ENCODE results near the gene ALKBH4. TPM values are rescaled to one million over a fixed set of nuclear protein-coding genes. Genes with fewer than 3 reads are reported as not detected.
"Not testable (repeated sequence)": the region's sequence is repeated elsewhere in the genome, so short reads cannot be mapped to it uniquely, and the experiment has no call there.

Gene ALKBH4
- polyA plus RNA-seq, 1 donor (not counting 4 experiments of a cell fraction or from before 2014, with no cell fraction given): 3.1 TPM

GRCh38 chr7:102497308-102497707, 32.6 kb upstream of the ALKBH4 start:
- H3K9me1 ChIP-seq (ENCODE audit: control insufficient read depth, extremely low read depth, insufficient read depth, low read length); H3K36me3 ChIP-seq (ENCODE audit: control insufficient read depth in 2 of 2, extremely low read depth in 1 of 2, insufficient read depth in 2 of 2, low read length in 2 of 2); H3K4me3 ChIP-seq (ENCODE audit: control insufficient read depth in 2 of 3, extremely low read depth in 1 of 3, insufficient read depth in 2 of 3, low read depth in 1 of 3, low read length in 3 of 3); H3K9ac ChIP-seq (ENCODE audit: control insufficient read depth, extremely low read depth, insufficient read depth, low read length); dilution Hi-C loops (cut with MboI; ENCODE audit: extremely low pct_ligation_motif_present, low sequenced_read_pairs); H3K27ac ChIP-seq (ENCODE audit: control insufficient read depth, insufficient read depth, low read length); H3K4me2 ChIP-seq (ENCODE audit: control insufficient read depth, extremely low read depth, insufficient read depth, low read depth, low read length); H2AFZ ChIP-seq (ENCODE audit: control insufficient read depth, low read length); H3K27me3 ChIP-seq (ENCODE audit: control insufficient read depth, extremely low read depth, insufficient read depth, low read length); DNase-seq (ENCODE audit: low read depth, low spot score); H3K4me1 ChIP-seq (ENCODE audit: control insufficient read depth, extremely low read depth, insufficient read depth, low read length); H4K20me1 ChIP-seq (ENCODE audit: control insufficient read depth, extremely low read depth, insufficient read depth, low read length); FAIRE-seq; H3K79me2 ChIP-seq (ENCODE audit: control insufficient read depth, insufficient read depth, low read length); H3K9me3 ChIP-seq (ENCODE audit: control insufficient read depth, low read depth, low read length): not testable (repeated sequence)

GRCh38 chr7:102496861-102497260, 32.2 kb upstream of the ALKBH4 start:
- H3K79me2 ChIP-seq (ENCODE audit: control insufficient read depth, insufficient read depth, low read length); H2AFZ ChIP-seq (ENCODE audit: control insufficient read depth, low read length); H3K9ac ChIP-seq (ENCODE audit: control insufficient read depth, extremely low read depth, insufficient read depth, low read length); H3K4me1 ChIP-seq (ENCODE audit: control insufficient read depth, extremely low read depth, insufficient read depth, low read length); H3K4me3 ChIP-seq (ENCODE audit: control insufficient read depth in 2 of 3, extremely low read depth in 1 of 3, insufficient read depth in 2 of 3, low read depth in 1 of 3, low read length in 3 of 3); dilution Hi-C loops (cut with MboI; ENCODE audit: extremely low pct_ligation_motif_present, low sequenced_read_pairs); H3K9me1 ChIP-seq (ENCODE audit: control insufficient read depth, extremely low read depth, insufficient read depth, low read length); H3K36me3 ChIP-seq (ENCODE audit: control insufficient read depth in 2 of 2, extremely low read depth in 1 of 2, insufficient read depth in 2 of 2, low read length in 2 of 2); FAIRE-seq; H3K4me2 ChIP-seq (ENCODE audit: control insufficient read depth, extremely low read depth, insufficient read depth, low read depth, low read length); H4K20me1 ChIP-seq (ENCODE audit: control insufficient read depth, extremely low read depth, insufficient read depth, low read length); H3K9me3 ChIP-seq (ENCODE audit: control insufficient read depth, low read depth, low read length); H3K27ac ChIP-seq (ENCODE audit: control insufficient read depth, insufficient read depth, low read length); DNase-seq (ENCODE audit: low read depth, low spot score); H3K27me3 ChIP-seq (ENCODE audit: control insufficient read depth, extremely low read depth, insufficient read depth, low read length): not testable (repeated sequence)

DNA sequence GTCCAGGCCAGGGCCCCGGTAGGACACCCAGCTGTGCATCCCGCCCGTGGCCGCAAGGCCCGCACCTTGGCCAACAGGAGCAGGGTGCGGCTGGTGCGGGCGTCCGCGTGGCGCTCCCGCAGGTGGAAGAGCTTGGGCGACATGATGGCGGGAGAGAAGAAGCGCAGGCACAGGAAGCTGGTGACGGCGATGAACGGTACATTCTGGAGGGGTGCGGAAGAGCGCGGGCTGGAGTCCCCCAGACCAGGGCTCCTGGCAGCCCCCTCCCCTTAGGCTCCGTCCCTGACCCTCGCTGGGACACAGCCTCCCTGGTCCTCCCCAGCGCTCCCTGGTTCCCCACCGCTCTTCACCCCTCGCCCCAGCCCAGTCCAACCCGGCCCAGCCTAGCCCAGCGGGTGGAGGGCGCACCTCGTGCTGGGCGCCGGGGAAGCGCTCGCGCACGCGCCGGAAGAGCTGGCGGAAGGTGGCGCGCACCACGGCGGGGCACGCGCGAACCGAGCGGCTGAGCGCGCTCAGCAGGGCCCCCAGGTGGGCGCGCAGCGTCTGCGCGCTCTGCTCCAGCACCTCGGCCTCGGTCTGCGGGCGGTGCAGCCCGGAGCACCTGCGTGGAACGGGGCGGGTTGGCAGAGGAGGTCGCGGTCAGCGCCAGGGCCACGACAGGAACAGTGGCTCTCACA, 29.9 kb upstream of the ALKBH4 start:
- H3K4me1 ChIP-seq (ENCODE audit: control insufficient read depth, extremely low read depth, insufficient read depth, low read length); H3K4me2 ChIP-seq (ENCODE audit: control insufficient read depth, extremely low read depth, insufficient read depth, low read depth, low read length); H3K36me3 ChIP-seq (ENCODE audit: control insufficient read depth in 2 of 2, extremely low read depth in 1 of 2, insufficient read depth in 2 of 2, low read length in 2 of 2); H3K79me2 ChIP-seq (ENCODE audit: control insufficient read depth, insufficient read depth, low read length); FAIRE-seq; H3K9ac ChIP-seq (ENCODE audit: control insufficient read depth, extremely low read depth, insufficient read depth, low read length); H3K9me1 ChIP-seq (ENCODE audit: control insufficient read depth, extremely low read depth, insufficient read depth, low read length); DNase-seq (ENCODE audit: low read depth, low spot score); dilution Hi-C loops (cut with MboI; ENCODE audit: extremely low pct_ligation_motif_present, low sequenced_read_pairs); H3K27me3 ChIP-seq (ENCODE audit: control insufficient read depth, extremely low read depth, insufficient read depth, low read length); H3K9me3 ChIP-seq (ENCODE audit: control insufficient read depth, low read depth, low read length); H2AFZ ChIP-seq (ENCODE audit: control insufficient read depth, low read length); H4K20me1 ChIP-seq (ENCODE audit: control insufficient read depth, extremely low read depth, insufficient read depth, low read length); H3K4me3 ChIP-seq (ENCODE audit: control insufficient read depth in 2 of 3, extremely low read depth in 1 of 3, insufficient read depth in 2 of 3, low read depth in 1 of 3, low read length in 3 of 3); H3K27ac ChIP-seq (ENCODE audit: control insufficient read depth, insufficient read depth, low read length): not testable (repeated sequence)

DNA sequence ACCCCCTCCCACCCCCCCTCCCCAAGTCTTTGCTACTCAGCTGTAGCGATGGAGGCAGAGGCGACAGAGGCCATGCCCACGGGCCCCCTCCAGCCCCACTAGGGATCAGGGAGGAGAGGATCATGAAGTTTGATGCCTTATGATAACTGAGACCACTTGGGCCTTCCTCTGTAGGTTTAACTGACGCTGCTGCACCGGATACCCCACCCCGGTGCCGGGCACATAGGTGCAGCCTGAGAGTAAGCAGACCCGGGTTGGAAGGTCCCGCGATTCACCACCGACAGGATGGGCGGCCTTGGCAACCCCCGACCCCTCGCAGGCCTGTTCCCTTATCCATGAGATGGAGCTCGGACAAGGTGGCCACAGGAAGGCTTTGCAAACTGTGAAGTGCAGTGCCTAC, 29.4 kb upstream of the ALKBH4 start:
- H3K4me2 ChIP-seq (ENCODE audit: control insufficient read depth, extremely low read depth, insufficient read depth, low read depth, low read length); DNase-seq (ENCODE audit: low read depth, low spot score); H3K4me1 ChIP-seq (ENCODE audit: control insufficient read depth, extremely low read depth, insufficient read depth, low read length); dilution Hi-C loops (cut with MboI; ENCODE audit: extremely low pct_ligation_motif_present, low sequenced_read_pairs); FAIRE-seq; H3K36me3 ChIP-seq (ENCODE audit: control insufficient read depth in 2 of 2, extremely low read depth in 1 of 2, insufficient read depth in 2 of 2, low read length in 2 of 2); H3K9ac ChIP-seq (ENCODE audit: control insufficient read depth, extremely low read depth, insufficient read depth, low read length); H3K79me2 ChIP-seq (ENCODE audit: control insufficient read depth, insufficient read depth, low read length); H3K27me3 ChIP-seq (ENCODE audit: control insufficient read depth, extremely low read depth, insufficient read depth, low read length); H3K9me1 ChIP-seq (ENCODE audit: control insufficient read depth, extremely low read depth, insufficient read depth, low read length); H3K9me3 ChIP-seq (ENCODE audit: control insufficient read depth, low read depth, low read length); H2AFZ ChIP-seq (ENCODE audit: control insufficient read depth, low read length); H3K27ac ChIP-seq (ENCODE audit: control insufficient read depth, insufficient read depth, low read length); H3K4me3 ChIP-seq (ENCODE audit: control insufficient read depth in 2 of 3, extremely low read depth in 1 of 3, insufficient read depth in 2 of 3, low read depth in 1 of 3, low read length in 3 of 3); H4K20me1 ChIP-seq (ENCODE audit: control insufficient read depth, extremely low read depth, insufficient read depth, low read length): not testable (repeated sequence)

DNA sequence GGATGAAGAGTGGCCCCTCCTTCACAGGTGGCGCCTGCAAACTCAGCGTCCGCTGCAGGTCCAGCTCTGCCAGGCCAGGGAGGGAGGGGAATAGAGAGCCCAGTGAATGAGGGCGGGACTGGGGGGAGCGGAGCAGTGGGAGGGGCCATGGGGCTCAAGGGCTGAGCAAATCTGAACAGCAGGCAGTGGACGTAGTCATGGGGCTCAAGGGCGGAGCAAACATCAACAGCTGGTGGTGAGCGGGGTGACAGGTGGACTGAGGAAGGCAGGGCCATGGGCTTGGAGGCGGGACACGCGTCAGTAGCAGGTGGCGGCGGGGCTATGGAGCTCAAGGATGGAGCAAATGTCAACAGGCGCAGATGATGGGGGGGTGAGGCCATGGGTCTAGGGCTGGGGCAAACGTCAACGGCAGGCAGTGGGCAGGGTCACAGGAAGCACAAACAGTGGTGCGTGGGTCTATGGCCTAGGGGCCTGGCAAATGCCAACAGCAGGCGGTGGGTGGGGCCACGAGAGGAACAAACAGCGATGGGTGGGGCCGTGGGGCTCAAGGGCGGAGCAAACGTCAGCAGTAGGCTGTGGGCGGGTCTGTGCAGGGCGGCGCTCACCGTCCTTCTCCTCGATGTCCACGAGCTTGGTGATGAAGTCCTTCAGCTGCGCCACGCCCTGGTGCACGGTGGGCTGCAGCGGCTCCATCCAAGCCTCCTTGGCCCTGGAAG, 28.7 kb upstream of the ALKBH4 start:
- H3K36me3 ChIP-seq (ENCODE audit: control insufficient read depth in 2 of 2, extremely low read depth in 1 of 2, insufficient read depth in 2 of 2, low read length in 2 of 2); H3K4me3 ChIP-seq (ENCODE audit: control insufficient read depth in 2 of 3, extremely low read depth in 1 of 3, insufficient read depth in 2 of 3, low read depth in 1 of 3, low read length in 3 of 3); DNase-seq (ENCODE audit: low read depth, low spot score); H3K4me1 ChIP-seq (ENCODE audit: control insufficient read depth, extremely low read depth, insufficient read depth, low read length); H2AFZ ChIP-seq (ENCODE audit: control insufficient read depth, low read length); H3K9me1 ChIP-seq (ENCODE audit: control insufficient read depth, extremely low read depth, insufficient read depth, low read length); H3K27ac ChIP-seq (ENCODE audit: control insufficient read depth, insufficient read depth, low read length); FAIRE-seq; H3K4me2 ChIP-seq (ENCODE audit: control insufficient read depth, extremely low read depth, insufficient read depth, low read depth, low read length); H4K20me1 ChIP-seq (ENCODE audit: control insufficient read depth, extremely low read depth, insufficient read depth, low read length); H3K27me3 ChIP-seq (ENCODE audit: control insufficient read depth, extremely low read depth, insufficient read depth, low read length); H3K79me2 ChIP-seq (ENCODE audit: control insufficient read depth, insufficient read depth, low read length); H3K9me3 ChIP-seq (ENCODE audit: control insufficient read depth, low read depth, low read length); H3K9ac ChIP-seq (ENCODE audit: control insufficient read depth, extremely low read depth, insufficient read depth, low read length); dilution Hi-C loops (cut with MboI; ENCODE audit: extremely low pct_ligation_motif_present, low sequenced_read_pairs): not testable (repeated sequence)
